PC-3 (cell line): ENCODE data around the gene NOX3.
"Not testable (repeated sequence)": the region's sequence is repeated elsewhere in the genome, so short reads cannot be mapped to it uniquely, and the experiment has no call there.

ENCODE experiments used
- CTCF ChIP-seq: fragments of 300-600 bp; sonication (generic); conservative IDR thresholded peaks from 2 replicates; pipeline ENCODE4 v1.5.1; 2017; ENCODE audit warnings: antibody characterized with exemption, low read depth, mild to moderate bottlenecking, low read length
- EZH2 ChIP-seq: fragments of 300-600 bp; sonication (generic); IDR thresholded peaks from one replicate; pipeline ENCODE4 v1.6.1; 2017; ENCODE audit warnings: antibody characterized with exemption, mild to moderate bottlenecking, low read length; ENCODE audit not compliant: unreplicated experiment
- EZH2phosphoT487 ChIP-seq: fragments of 300-600 bp; sonication (generic); IDR thresholded peaks from 2 replicates; pipeline ENCODE4 v1.6.1; 2018; ENCODE audit warnings: mild to moderate bottlenecking, antibody characterized with exemption, low read length, borderline replicate concordance

- not testable (repeated sequence) for TF ChIP-seq CTCF, EZH2phosphoT487, EZH2
Measured at GRCh38 chr6:155364021-155364420, 91.6 kb downstream of the NOX3 start.
